Lower lobe of right lung (tissue), 2 donors: ENCODE measurements around the gene C1QB. TPM values are rescaled to one million over a fixed set of nuclear protein-coding genes. Genes with fewer than 3 reads are reported as not detected.

ENCODE experiments used
- ATAC-seq, 2 donors: fragments of 200-7000 bp; cut with Tn5 transposase; one replicate each; pipeline ENCODE4 v1.9.1; 2020 to 2022; ENCODE audit warnings: mild to moderate bottlenecking in 2 of 2, moderate library complexity in 2 of 2
- DNase-seq: peaks from one replicate; pipeline ENCODE4 v3.0.0-alpha.2; 2020
- H3K27ac ChIP-seq: fragments of 200-600 bp; one replicate; pipeline ENCODE4 v1.8.0; 2022
- H3K27me3 ChIP-seq: fragments of 200-600 bp; one replicate; pipeline ENCODE4 v1.8.0; 2022; ENCODE audit warnings: low read depth
- H3K36me3 ChIP-seq: fragments of 200-600 bp; one replicate; pipeline ENCODE4 v1.8.0; 2022; ENCODE audit warnings: mild to moderate bottlenecking
- H3K4me1 ChIP-seq: fragments of 200-600 bp; one replicate; pipeline ENCODE4 v1.8.0; 2022
- H3K4me3 ChIP-seq: fragments of 200-600 bp; one replicate; pipeline ENCODE4 v1.8.0; 2022; ENCODE audit warnings: mild to moderate bottlenecking
- H3K9me3 ChIP-seq: fragments of 200-600 bp; one replicate; pipeline ENCODE4 v1.8.0; 2022
- CTCF ChIP-seq: fragments of 200-600 bp; IDR thresholded peaks from one replicate; pipeline ENCODE4 v1.8.0; 2022; ENCODE audit warnings: antibody characterized with exemption, mild to moderate bottlenecking
- intact Hi-C: fragments of 100-400 bp; cut with DNase I; formaldehyde crosslinking; loops from one replicate; pipeline ENCODE4 v1.11.0; 2022
- total RNA-seq: library from RNA; stranded (reverse); fragmentation: NEBNext Ultra II Directional; extraction: Animal tissue kit (Norgen Biotek cat#: 25700); gene quantifications from one replicate; pipeline ENCODE4 v1.2.1, GENCODE V29; 2021
- donor health status: DM: no; HTN: yes; CAD: no; lungs with severe emphysema.

Gene C1QB
- total RNA-seq, 1 donor from 2014 or later = 1,524 TPM

- no peak for TF ChIP-seq CTCF
- ATAC-seq (no peak), DNase-seq (no peak)
- Histone ChIP-seq H3K27ac (no peak overlapping the region), H3K27me3 (peaks cover 25% of the 10 kb centered on the region), H3K4me1 (peaks cover 4% of the 10 kb centered on the region), H3K4me3 (peak overlapping the region; percentile 46), H3K9me3 (no peaks in the 10 kb centered on the region), H3K36me3 (no peaks in the 10 kb centered on the region)
- intact Hi-C loops = no loop called here
These were observed 14.4 kb upstream of the C1QB start for GRCh38 chr1:22638476-22639234.

GRCh38 chr1:22639286-22639685, 13.8 kb upstream of the C1QB start:
- DNase-seq = no peak
- Histone ChIP-seq H3K36me3 (no peaks in the 10 kb centered on the region), H3K27ac (no peak overlapping the region), H3K4me1 (peaks cover 4% of the 10 kb centered on the region), H3K27me3 (peaks cover 25% of the 10 kb centered on the region), H3K9me3 (no peaks in the 10 kb centered on the region), H3K4me3 (peak overlapping the region; percentile 46)
- no peak for ATAC-seq
- no peak for TF ChIP-seq CTCF
- intact Hi-C loops = no loop called here

- no peak overlapping the region for H3K4me3 ChIP-seq
- intact Hi-C loops = loop anchor here (10.0 kb wide), 1 partner anchor 216 kb away; no protein-coding TSS in a partner anchor
- H3K27me3 ChIP-seq = peaks cover 25% of the 10 kb centered on the region
These were observed 11.8 kb upstream of the C1QB start for GRCh38 chr1:22641247-22641646.

GRCh38 chr1:22641906-22642636, 11.0 kb upstream of the C1QB start:
- Histone ChIP-seq H3K4me3 (no peak overlapping the region), H3K36me3 (no peaks in the 10 kb centered on the region), H3K27me3 (peaks cover 19% of the 10 kb centered on the region), H3K4me1 (peaks cover 4% of the 10 kb centered on the region), H3K27ac (no peak overlapping the region), H3K9me3 (no peaks in the 10 kb centered on the region)
- peak; percentile 96 for TF ChIP-seq CTCF
- ATAC-seq (peak; percentile 82 to 85), DNase-seq (peak; percentile 88)
- intact Hi-C loops = loop anchor here (10.0 kb wide), 1 partner anchor 217 kb away; no protein-coding TSS in a partner anchor

More at GRCh38 chr1:22641247-22641646, 11.8 kb upstream of the C1QB start:
- DNase-seq (no peak), ATAC-seq (no peak)
- H3K4me1 ChIP-seq = peaks cover 4% of the 10 kb centered on the region
- H3K9me3 ChIP-seq = no peaks in the 10 kb centered on the region
- no peak for TF ChIP-seq CTCF
- H3K36me3 ChIP-seq = no peaks in the 10 kb centered on the region
- no peak overlapping the region for H3K27ac ChIP-seq

GRCh38 chr1:22643381-22643780, 9.7 kb upstream of the C1QB start, which contains the start of gene C1QC:
Gene C1QC (plus strand): TSS chr1:22643633. CDS start chr1:22644024, 391 bp downstream.
- Histone ChIP-seq H3K4me3 (peak within 1 kb of the TSS; percentile 49), H3K9me3 (no peaks in the 10 kb centered on the region), H3K27me3 (peaks cover 16% of the 10 kb centered on the region), H3K36me3 (no peaks in the 10 kb centered on the region), H3K4me1 (peaks cover 4% of the 10 kb centered on the region), H3K27ac (peak within 1 kb of the TSS; percentile 65)
- TF ChIP-seq CTCF = no peak
- intact Hi-C loops = loop anchor here (10.0 kb wide), 1 partner anchor 219 kb away; no protein-coding TSS in a partner anchor
- ATAC-seq (peak; percentile 23 to 65), DNase-seq (peak; percentile 73)
